ENCODE measurements around the gene IDH2. TPM values are rescaled to one million over a fixed set of nuclear protein-coding genes. Genes with fewer than 3 reads are reported as not detected.
"Not testable (repeated sequence)": the region's sequence is repeated elsewhere in the genome, so short reads cannot be mapped to it uniquely, and the experiment has no call there.

The IDH2 gene
- 10 to 100 TPM; 29.9 to 73.5 (median 58.7) TPM for total RNA-seq

GRCh38 chr15:90101969-90102890 lies at the start of gene IDH2:
IDH2 (minus strand) TSS chr15:90102468; CDS start chr15:90102390, 78 bp downstream.
- Histone ChIP-seq H3K4me1 (peaks cover 0 to 15% of the 10 kb centered on the region in 2 donors), H3K27me3 (no peaks in the 10 kb centered on the region), H3K9me3 (no peaks in the 10 kb centered on the region), H3K27ac (peak within 1 kb of the TSS; percentile 94 to 96), H3K36me3 (no peaks in the 10 kb centered on the region), H3K4me3 (peak within 1 kb of the TSS; percentile 71 to 86 (median 82))
- DNase-seq (ENCODE audit: low spot score in 2 of 2): peak; percentile 59 to 74
- intact Hi-C loops (cut with DNase I; ENCODE audit: low total_unique reads): no loop called here
- TF ChIP-seq CTCF (IDR thresholded peaks at IDR 0.05) (peak in 1 of 3 donors; percentile 14), POLR2A (IDR thresholded peaks at IDR 0.05) (peak; percentile 31), POLR2AphosphoS5 (IDR thresholded peaks at IDR 0.05) (peak; percentile 37 to 53 (median 40))

- H3K9me3 ChIP-seq; H3K36me3 ChIP-seq; H3K4me1 ChIP-seq; intact Hi-C loops (cut with DNase I; ENCODE audit: low total_unique reads); H3K4me3 ChIP-seq; H3K27me3 ChIP-seq; DNase-seq (ENCODE audit: low spot score in 2 of 2): not testable (repeated sequence)
- H3K27ac ChIP-seq: peak overlapping the region; percentile 73 to 81
These were observed 48.3 kb upstream of the IDH2 start for GRCh38 chr15:90150551-90150950.

- H3K27me3 ChIP-seq: no peaks in the 10 kb centered on the region
- H3K4me3 ChIP-seq: no peak overlapping the region
- DNase-seq (ENCODE audit: low spot score in 2 of 2): no peak
- no peaks in the 10 kb centered on the region for H3K4me1 ChIP-seq
- H3K9me3 ChIP-seq: no peaks in the 10 kb centered on the region
- H3K27ac ChIP-seq: peak overlapping the region; percentile 9 to 73
- intact Hi-C loops (cut with DNase I; ENCODE audit: low total_unique reads): loop anchor here (2.0 kb wide), 1 partner anchor 15 kb away; no protein-coding TSS in a partner anchor
- TF ChIP-seq POLR2AphosphoS5 (IDR thresholded peaks at IDR 0.05) (no peak), CTCF (IDR thresholded peaks at IDR 0.05) (no peak), POLR2A (IDR thresholded peaks at IDR 0.05) (no peak)
- no peaks in the 10 kb centered on the region for H3K36me3 ChIP-seq
These were observed 47.5 kb upstream of the IDH2 start for GRCh38 chr15:90149609-90150340.

DNA sequence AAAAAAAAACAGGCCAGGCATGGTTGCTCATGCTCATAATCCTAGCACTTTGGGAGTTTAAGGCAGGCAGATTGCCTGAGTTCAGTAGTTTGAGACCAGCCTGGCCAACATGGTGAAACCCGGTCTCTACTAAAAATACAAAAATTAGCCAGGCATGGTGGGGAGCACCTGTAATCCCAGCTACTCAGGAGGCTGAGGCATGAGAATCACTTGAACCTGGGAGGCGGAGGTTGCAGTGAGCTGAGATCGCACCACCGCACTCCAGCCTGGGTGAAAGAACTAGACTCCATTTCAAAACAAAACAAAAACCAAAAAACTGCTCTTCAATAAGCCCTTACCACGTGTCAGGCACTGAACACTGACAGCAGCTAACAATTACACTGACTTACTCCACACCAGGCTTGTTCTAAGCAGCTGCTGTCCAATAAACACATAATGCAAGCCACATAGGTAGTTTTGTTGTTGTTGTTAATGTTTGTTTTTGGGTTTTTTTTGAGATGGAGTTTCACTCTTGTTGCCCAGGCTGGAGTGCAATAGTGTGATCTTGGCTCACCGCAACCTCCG lies 44.0 kb upstream of the IDH2 start:
- H3K27me3 ChIP-seq; intact Hi-C loops (cut with DNase I; ENCODE audit: low total_unique reads); H3K4me1 ChIP-seq; H3K36me3 ChIP-seq; H3K4me3 ChIP-seq; H3K9me3 ChIP-seq; H3K27ac ChIP-seq; DNase-seq (ENCODE audit: low spot score in 2 of 2): not testable (repeated sequence)

- no peak for TF ChIP-seq POLR2A (IDR thresholded peaks at IDR 0.05)
- no peak for TF ChIP-seq CTCF (IDR thresholded peaks at IDR 0.05)
- no peak for TF ChIP-seq POLR2AphosphoS5 (IDR thresholded peaks at IDR 0.05)
- intact Hi-C loops (cut with DNase I; ENCODE audit: low total_unique reads): no loop called here
- Histone ChIP-seq H3K27ac (no peak overlapping the region), H3K27me3 (no peaks in the 10 kb centered on the region), H3K9me3 (no peaks in the 10 kb centered on the region), H3K4me3 (no peak overlapping the region), H3K4me1 (no peaks in the 10 kb centered on the region), H3K36me3 (no peaks in the 10 kb centered on the region)
- no peak for DNase-seq (ENCODE audit: low spot score in 2 of 2)
These were observed 43.5 kb upstream of the IDH2 start for GRCh38 chr15:90145761-90146160.

Data from breast epithelium (tissue), 4 donors.